WERI-Rb-1 (cell line): Measurements from ENCODE around the gene PRKCE.

Experiments
- DNase-seq: peaks from one replicate; pipeline ENCODE4 v3.0.0-alpha.2; 2020
- H3K27ac ChIP-seq: fragments of 250-450 bp; sonication (Bioruptor Pico); 2 replicates; pipeline ENCODE4 v1.5.1; 2020; ENCODE audit warnings: mild to moderate bottlenecking, moderate library complexity
- H3K27me3 ChIP-seq: fragments of 250-450 bp; sonication (Bioruptor Pico); 2 replicates; pipeline ENCODE4 v1.5.1; 2021; ENCODE audit warnings: mild to moderate bottlenecking, low read depth, moderate library complexity; ENCODE audit not compliant: insufficient read depth, severe bottlenecking
- H3K36me3 ChIP-seq: fragments of 250-450 bp; sonication (Bioruptor Pico); 2 replicates; pipeline ENCODE4 v1.5.1; 2020; ENCODE audit warnings: mild to moderate bottlenecking, moderate library complexity
- H3K4me3 ChIP-seq: 2 replicates; pipeline ENCODE4 v1.5.1; 2011; ENCODE audit warnings: low read depth, mild to moderate bottlenecking, control low read depth, low read length
- H3K9me3 ChIP-seq: fragments of 250-450 bp; sonication (Bioruptor Pico); 2 replicates; pipeline ENCODE4 v1.5.1; 2021; ENCODE audit warnings: mild to moderate bottlenecking, moderate library complexity; ENCODE audit not compliant: severe bottlenecking
- TF ChIP-seq, protein P1 (sequence below): IDR thresholded peaks from 2 replicates; pipeline ENCODE4 v1.5.1; 2011; ENCODE audit warnings: low read depth, mild to moderate bottlenecking, control low read depth, inconsistent platforms, low read length

Gene PRKCE

DNA sequence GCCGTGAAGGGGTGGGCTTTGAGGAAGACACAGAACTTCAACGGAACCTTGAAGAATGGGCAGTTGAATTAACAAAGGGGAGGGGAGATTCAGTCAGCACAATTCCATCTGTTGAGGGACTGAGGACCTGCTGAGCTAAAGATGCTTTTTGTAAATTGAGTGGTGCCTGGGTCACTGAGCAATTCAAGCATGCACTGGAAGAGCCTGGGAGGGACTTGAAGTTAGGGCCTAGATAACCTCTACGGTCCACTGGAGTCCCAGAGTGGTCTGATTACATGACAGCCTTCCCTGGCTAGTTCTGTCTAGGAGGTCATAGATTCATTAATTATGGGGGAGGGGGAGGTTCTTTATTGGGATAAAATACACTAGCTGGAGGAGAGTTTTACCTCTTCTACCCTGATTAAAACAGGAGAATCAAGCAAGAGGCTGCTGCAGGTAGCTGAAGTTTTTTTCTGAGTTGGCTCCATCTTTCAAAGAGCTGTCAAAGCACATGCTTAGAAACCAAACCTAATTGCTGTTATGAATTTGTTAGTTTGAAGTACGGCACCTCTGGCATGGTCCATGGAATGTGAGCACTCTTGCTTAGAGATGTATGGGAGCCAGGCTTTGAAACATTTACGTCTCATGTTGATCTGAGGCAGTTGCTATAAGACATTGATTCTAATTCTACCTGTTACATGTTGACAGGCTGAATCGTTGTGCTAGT lies 290.2 kb downstream of the PRKCE start:
- TF ChIP-seq, protein P1, sequence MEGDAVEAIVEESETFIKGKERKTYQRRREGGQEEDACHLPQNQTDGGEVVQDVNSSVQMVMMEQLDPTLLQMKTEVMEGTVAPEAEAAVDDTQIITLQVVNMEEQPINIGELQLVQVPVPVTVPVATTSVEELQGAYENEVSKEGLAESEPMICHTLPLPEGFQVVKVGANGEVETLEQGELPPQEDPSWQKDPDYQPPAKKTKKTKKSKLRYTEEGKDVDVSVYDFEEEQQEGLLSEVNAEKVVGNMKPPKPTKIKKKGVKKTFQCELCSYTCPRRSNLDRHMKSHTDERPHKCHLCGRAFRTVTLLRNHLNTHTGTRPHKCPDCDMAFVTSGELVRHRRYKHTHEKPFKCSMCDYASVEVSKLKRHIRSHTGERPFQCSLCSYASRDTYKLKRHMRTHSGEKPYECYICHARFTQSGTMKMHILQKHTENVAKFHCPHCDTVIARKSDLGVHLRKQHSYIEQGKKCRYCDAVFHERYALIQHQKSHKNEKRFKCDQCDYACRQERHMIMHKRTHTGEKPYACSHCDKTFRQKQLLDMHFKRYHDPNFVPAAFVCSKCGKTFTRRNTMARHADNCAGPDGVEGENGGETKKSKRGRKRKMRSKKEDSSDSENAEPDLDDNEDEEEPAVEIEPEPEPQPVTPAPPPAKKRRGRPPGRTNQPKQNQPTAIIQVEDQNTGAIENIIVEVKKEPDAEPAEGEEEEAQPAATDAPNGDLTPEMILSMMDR: no peak
- Histone ChIP-seq H3K4me3 (no peak overlapping the region), H3K36me3 (no peaks in the 10 kb centered on the region), H3K27me3 (no peaks in the 10 kb centered on the region), H3K27ac (no peak overlapping the region), H3K9me3 (no peaks in the 10 kb centered on the region)
- no peak for DNase-seq

DNA sequence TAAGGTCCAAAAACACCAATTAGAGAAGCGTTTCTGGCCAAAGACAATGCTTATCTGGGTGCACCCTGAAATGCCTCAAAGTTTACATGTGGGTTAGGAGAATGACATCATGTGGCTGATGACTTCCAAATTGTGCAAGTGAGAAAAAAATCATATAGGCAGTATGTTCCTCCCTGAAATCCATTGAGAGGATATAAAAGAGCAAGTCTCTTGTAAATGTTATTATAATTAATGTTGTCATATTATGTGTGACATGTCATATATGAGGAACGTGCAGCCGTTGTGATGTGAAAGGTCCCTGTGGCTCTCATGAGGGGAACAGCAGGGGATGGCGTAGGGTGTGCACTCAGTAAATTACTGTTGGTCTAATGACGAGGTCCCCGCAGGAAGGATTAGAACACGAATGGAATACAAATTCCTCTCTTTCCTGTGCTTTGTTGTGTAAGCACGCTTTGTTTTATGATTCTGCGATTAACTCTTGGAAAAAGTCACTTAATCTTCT lies 290.8 kb downstream of the PRKCE start:
- TF ChIP-seq, protein P1: no peak
- Histone ChIP-seq H3K27ac (no peak overlapping the region), H3K27me3 (no peaks in the 10 kb centered on the region), H3K36me3 (no peaks in the 10 kb centered on the region), H3K9me3 (no peaks in the 10 kb centered on the region), H3K4me3 (no peak overlapping the region)
- no peak for DNase-seq

DNA sequence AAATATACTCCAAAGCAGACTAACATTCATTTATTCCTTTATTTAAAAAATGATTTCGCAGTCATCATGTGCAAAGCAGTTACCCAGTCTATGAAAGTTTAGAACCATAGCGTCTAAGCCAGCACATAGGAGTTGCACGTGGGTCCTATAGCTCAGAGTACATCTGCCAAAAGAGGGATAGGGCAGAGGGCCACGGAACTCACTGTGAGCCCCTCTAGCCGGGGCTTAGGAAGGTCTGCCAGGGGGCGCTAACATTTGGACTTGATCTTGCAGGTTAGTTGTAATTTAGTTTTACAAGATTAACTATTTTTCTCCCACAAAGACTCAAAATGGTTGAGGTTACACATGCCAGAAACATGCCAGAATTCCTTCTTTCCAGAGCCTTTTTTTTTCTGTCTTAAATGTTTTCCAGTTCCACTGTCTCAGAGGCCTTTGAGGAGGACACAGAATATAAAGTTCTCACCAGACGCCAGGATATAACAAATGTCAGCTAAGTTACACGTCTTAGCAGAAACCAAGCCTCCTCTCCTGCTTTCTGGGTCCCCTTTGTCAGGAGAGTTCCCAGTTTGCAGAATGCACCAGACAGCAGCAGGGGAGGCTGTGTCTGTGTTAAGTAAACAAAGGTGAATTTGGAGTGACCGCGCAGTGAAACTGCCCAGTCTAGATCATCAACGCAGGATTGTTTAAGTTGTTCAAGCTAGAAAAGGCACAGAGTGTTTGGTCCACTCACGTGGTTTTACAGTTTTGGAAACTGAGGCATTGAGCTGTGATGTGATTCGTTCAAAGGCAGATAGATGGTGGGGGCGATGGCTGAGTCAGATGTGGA lies 292.0 kb downstream of the PRKCE start:
- DNase-seq: no peak
- no peaks in the 10 kb centered on the region for H3K27me3 ChIP-seq
- H3K4me3 ChIP-seq: no peak overlapping the region
- no peaks in the 10 kb centered on the region for H3K9me3 ChIP-seq
- TF ChIP-seq, protein P1: peak; percentile 14; the same call in 1 of the 2 replicates
- H3K36me3 ChIP-seq: no peaks in the 10 kb centered on the region
- H3K27ac ChIP-seq: no peak overlapping the region

DNA sequence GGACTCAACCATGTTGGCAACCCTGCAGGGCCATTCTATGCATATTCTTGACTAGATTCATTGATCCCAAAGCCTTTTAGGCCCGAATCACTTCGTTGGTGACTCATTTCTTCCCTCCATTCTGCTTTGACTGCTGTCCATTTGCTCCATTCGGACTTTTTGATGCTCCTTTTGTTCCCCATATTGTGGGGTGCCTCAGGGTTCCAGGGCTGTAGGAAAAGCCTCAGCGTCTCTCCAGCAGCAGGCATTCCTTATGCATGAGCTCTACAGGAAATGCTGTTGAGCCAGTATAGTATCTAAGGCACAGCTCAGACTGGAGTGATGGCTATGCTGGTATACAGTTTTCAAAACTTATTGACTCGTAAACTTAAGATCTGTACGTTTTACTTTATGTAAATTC lies 292.6 kb downstream of the PRKCE start:
- Histone ChIP-seq H3K27me3 (no peaks in the 10 kb centered on the region), H3K4me3 (no peak overlapping the region), H3K9me3 (no peaks in the 10 kb centered on the region), H3K27ac (no peak overlapping the region), H3K36me3 (no peaks in the 10 kb centered on the region)
- TF ChIP-seq, protein P1: no peak
- DNase-seq: no peak

DNA sequence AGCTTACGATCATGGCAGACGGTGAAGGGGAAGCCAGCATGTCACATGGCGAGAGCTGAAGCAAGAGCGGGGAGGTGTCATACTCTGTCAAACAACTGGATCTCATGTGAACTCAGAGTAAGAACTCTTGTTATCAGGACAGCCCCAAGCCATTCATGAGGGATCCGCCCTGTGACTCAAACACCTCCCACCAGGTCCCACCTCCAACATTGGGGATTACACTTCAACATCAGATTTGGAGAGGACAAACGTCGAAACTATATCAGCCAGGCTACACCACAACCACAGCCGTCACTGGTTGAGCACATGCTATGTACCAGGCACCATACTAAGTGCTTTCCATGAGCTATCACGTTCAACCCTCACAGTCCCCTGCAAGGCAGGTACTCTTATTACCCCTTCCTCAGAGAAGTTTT lies 293.8 kb downstream of the PRKCE start:
- Histone ChIP-seq H3K27me3 (no peaks in the 10 kb centered on the region), H3K36me3 (no peaks in the 10 kb centered on the region), H3K4me3 (no peak overlapping the region), H3K27ac (no peak overlapping the region), H3K9me3 (no peaks in the 10 kb centered on the region)
- TF ChIP-seq, protein P1: no peak
- no peak for DNase-seq
